HG02763 (cell line): ENCODE measurements around the gene HPDL.
A peak's percentile ranks its signal among the peaks of the same experiment; 100 is the strongest.

Experiments
- ATAC-seq: cut with Tn5 transposase; IDR thresholded peaks from one replicate; pipeline ENCODE4 v1.9.1; 2021; ENCODE audit warnings: mild to moderate bottlenecking, moderate library complexity; ENCODE audit not compliant: unreplicated experiment

The HPDL gene

DNA sequence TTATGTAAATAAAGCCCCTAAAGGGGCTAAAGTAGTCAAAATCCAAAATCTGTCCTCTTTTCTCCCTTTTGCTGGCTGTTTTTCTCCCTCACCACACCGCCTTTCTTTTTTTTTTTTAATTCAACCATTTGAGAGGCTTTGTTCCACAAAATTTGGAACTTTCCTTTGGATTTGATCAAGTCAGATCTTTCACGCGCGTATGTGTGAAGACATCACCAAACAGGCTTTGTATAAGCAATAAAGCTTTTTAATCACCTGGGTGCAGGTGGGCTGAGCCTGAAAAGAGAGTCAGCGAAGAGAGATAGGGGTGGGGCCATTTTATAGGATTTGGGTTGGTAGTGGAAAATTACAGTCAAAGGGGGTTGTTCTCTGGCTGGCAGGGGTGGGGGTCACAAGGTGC, 5.3 kb upstream of the HPDL start:
- ATAC-seq = no peak

DNA sequence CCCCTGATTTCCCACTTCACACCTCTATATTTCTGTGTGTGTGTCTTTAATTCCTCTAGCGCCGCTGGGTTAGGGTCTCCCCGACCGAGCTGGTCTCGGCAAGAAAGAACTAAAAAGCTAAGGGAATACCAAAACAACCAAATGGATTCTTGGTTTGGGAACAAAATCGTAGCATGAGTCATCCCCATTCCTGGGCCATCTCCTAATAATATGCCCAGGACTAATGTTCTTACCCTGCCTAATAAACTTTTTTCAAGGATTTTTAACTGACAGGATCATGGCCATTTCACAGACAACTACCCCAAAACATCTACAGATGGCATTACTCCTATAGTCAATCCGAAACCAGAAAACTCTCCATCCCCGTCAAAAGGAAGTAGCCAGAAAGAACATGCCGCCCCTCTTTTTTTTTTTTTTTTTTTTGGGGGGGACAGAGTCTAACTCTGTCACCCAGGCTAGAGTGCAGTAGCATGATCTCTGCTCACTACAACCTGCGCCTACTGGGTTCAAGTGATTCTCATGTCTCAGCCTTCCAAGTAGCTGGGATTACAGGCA, 4.1 kb upstream of the HPDL start:
- ATAC-seq = no peak

DNA sequence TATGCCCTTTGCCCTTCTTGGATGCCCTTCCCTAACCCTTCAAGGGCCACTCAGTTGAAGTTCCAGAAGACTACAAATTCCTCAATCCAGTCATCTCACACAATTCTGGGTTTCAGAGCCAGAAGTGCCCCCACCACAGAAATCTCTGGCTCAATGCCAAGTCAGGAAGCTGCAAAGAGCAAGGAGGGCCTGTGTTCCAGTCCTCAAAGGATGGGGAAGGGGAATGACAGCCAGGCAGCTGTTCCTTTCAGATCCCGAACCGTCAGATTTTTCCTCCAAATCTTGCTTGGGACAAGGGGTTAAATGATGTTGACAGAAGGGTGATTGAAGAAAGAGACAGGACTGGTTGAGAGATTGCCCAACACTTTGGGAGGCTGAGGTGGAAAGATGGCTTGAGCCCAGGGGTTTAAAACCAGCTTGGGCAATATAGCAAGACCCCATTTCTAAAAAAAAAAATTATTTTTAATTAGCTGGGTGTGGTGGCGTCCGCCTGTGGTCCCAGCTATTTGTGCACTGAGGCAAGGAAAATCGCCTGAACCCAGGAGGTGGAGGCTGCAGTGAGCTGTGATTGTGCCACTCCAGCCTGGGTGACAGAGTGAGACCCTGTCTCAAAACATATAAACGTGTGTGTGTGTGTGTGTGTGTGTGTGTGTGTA, 716 bp upstream of the HPDL start:
- no peak for ATAC-seq

DNA sequence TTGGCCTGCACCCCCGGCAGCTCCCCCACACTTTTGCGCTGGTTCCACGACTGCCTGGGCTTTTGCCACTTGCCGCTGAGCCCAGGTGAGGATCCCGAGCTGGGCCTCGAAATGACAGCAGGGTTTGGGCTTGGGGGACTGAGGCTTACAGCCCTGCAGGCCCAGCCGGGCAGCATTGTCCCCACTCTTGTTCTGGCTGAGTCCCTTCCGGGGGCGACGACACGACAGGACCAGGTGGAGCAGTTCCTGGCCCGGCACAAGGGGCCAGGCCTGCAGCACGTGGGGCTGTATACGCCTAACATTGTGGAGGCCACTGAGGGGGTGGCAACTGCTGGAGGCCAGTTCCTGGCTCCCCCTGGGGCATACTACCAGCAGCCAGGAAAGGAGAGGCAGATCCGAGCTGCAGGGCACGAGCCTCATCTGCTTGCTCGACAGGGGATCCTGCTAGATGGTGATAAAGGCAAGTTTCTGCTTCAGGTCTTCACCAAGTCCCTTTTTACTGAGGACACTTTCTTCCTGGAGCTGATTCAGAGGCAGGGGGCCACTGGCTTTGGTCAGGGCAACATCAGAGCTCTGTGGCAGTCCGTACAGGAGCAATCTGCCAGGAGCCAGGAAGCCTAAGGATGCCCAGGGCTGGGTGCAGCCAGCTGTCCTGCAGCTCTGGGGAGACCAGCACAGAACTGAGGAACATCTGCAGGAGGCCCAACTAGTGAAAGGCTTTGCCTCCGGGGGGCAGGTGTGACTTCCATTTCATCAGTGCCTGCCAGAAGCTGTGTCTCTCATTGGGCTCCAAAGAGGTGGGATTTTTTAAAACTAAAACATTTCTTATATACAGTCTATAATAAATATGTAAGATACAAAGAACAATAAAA, 1.2 kb downstream of the HPDL start:
- no peak for ATAC-seq

DNA sequence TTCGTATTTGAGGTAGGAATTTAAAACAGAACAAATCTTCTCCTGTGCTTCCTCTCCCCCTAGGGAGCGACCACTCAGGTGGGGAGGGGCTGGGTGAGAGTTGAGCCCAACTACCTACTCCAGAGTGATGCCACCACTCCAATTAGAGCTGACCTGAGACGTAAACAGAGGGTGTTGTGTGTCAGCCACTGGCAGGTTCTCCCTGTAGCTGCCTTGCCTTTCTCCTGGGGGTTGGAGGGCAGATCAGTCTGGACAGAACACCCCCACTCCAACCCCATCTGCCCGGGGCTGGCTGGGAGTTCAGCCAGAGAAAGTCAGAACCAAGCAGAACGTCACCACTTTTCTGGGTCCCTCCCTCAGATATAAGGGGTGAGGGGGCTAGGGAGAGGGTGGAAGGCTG, 2.0 kb downstream of the HPDL start:
- no peak for ATAC-seq

DNA sequence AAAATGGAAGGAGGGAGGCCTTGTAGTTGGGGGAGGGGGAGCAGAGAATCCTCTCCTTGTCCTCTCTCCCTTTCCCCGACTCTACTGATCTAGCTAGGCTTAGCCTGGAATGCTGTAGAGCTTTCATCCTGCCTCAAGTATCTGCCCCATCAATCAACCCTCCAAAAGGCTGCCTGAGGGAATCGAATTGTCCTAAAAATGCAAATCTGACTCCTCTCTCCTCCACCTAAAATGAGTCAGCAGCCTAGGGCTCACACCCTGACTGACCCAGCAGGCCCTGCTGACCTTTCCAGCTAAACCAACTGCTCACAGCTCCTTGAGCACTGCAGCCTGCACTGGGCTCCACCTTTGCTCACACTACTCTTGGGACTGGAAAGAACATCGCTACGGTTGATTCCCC, 2.8 kb downstream of the HPDL start:
- ATAC-seq = no peak

GRCh38 chr1:45331436-45332345, 5.0 kb downstream of the HPDL start:
- no peak for ATAC-seq

- ATAC-seq = no peak
Measured at GRCh38 chr1:45332346-45332720, 5.6 kb downstream of the HPDL start.

- ATAC-seq = no peak
Measured at GRCh38 chr1:45334308-45335245, 7.9 kb downstream of the HPDL start.

- no peak for ATAC-seq
Measured at GRCh38 chr1:45335855-45336324, 9.2 kb downstream of the HPDL start.

GRCh38 chr1:45337630-45338325, 11.1 kb downstream of the HPDL start:
- no peak for ATAC-seq

GRCh38 chr1:45339789-45340558, 13.3 kb downstream of the HPDL start, which contains the start of the genes MUTYH and TOE1:
Gene MUTYH, minus strand, starts transcription at chr1:45340440. Its CDS starts 5,935 bp downstream, at chr1:45334505.
Gene TOE1, plus strand, starts transcription at chr1:45340170. Its CDS starts 83 bp downstream, at chr1:45340253.
- ATAC-seq = peak; percentile 86

DNA sequence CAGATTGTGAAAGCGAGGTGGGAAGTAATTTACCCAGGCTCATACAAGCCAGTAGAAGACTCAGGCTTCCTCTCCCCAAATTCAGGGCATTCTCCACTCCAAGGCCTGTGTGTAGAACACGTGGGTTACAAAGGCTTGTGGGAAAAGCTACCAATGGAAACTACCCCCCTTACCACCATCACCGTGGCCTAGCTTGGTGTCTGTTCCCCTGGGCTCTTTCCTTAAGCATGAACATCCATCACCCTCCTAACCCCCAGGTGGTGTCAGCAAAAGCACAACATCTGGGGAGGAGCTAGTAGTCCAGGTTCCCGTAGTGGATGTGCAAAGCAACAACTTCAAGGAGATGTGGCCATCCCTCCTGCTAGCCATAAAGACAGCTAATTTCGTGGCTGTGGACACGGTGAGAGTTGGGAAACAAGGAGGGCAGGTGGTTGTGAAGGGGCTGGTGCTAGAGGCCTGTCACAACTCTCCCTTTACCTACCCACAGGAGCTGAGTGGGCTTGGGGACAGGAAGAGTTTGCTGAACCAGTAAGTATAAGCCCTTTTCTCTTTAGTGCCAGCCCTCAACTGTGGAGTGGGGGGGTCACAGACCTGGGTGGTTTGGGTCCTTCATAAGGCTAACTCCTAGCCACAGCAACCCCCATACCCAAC, 14.2 kb downstream of the HPDL start:
- ATAC-seq = no peak

DNA sequence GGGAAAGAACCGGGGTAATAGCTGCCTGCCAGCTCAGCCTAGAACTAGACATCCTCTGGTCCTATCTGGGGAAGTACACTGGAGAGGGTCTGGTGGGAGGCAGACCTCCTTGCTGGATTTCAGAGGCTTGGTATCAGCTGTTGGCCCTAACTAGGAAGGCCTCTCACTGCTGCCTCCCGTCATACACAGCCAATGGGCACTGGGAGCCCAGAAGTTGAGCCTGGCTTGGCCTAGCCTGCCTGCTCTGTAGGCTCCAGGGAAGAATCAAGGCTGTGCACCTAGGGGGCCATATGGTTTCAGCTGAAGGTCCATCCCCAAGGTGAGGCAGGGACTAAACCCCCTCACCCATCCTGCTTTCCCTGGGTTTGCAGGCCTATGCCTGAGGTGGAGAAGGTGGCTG, 17.8 kb downstream of the HPDL start:
- no peak for ATAC-seq

DNA sequence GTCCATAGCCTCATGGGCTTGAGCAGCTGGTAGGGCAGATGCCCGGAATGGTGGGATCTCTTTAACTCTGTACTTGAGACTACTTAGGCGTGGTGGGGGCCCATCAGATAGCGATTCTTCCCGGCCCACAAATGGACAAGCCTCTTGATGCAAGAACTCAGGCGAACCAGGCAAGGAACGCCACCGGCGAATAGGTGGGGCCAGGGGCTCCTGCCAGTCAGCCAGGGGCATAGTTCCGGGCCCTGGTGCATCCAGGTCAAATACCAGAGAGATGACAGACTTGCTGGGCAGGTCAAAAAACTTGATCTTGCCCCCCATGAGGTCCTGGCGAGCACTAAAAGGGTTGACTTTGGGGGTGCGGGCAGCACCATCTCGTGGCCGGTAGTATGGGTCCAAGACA, 18.3 kb downstream of the HPDL start:
- no peak for ATAC-seq

DNA sequence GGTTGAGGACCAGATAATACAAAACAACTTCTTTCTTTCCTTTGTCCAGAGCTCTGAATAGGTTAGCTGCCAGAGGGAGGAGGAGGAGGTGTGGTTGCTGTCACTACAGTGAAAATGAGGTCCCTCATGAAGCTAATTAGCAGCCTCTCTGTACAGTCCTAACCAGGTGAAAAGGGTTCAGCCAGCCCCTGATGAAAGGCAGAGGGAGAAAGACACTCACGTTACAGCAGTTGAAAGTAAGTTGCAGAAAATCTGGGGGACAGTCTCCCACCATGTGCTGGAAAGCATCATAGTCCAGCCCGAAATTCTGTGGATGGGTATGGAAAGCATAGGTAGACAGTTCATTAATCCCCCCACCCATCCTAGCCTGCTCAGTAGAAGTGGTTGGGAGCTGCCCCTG, 19.8 kb downstream of the HPDL start:
- ATAC-seq = no peak

DNA sequence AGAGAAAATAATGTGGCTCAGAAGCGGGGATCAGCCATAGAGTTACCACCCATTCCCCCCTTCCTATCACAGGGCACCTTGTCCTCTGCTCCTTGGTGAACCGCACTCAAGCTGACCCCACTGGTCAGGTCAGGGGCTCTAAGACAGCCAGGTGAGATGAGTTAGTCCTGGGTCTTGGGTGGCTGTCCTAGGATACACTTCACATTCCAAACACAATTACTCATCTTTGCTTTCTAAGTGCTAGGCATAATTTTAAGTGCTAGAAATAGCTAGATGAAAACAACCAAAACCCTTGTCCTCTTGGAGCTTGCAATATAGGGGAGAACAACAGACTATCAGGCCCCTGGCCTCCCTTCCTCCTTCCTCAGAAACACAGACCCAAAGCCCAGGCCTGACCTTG, 21.3 kb downstream of the HPDL start:
- no peak for ATAC-seq

GRCh38 chr1:45348609-45348965, 21.9 kb downstream of the HPDL start:
- no peak for ATAC-seq
